Measurements from ENCODE around the gene CACNA2D2.

Gene CACNA2D2

DNA sequence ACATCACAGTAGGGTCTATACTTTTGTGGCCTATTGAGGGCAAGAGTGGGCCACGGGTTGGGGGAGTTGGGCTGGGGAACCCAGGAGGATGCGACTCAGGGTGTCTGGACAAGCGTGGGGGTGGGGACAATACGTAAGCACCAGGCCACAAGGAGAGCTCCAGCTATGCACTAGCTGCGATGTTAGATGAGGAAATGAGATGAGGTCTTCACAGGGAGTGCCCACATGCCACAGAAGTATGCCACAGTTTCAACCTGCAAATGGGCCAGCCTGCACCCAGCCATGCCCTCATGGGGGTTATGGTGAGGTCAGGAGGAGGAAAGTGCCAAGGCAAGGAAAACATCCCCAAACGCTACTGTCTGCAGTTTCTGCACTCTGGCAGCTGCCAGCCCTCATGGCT lies 30.5 kb downstream of the CACNA2D2 start:
- H3K4me3 ChIP-seq (ENCODE audit: low read depth, low read length, poor library complexity, severe bottlenecking), result no peak overlapping the region
- H3K9me3 ChIP-seq (ENCODE audit: low read length), result no peaks in the 10 kb centered on the region
- H3K27me3 ChIP-seq (ENCODE audit: insufficient read depth, low read length), result no peaks in the 10 kb centered on the region
- H3F3A ChIP-seq (ENCODE audit: insufficient read depth, low read length), result no peaks in the 10 kb centered on the region
- no peak overlapping the region for H3K9ac ChIP-seq (ENCODE audit: low read length)
- no peaks in the 10 kb centered on the region for H3K9me2 ChIP-seq (ENCODE audit: low read depth, low read length)
- no peak overlapping the region for H2AFZ ChIP-seq (ENCODE audit: low read length)
- H3K27ac ChIP-seq (ENCODE audit: low read depth, low read length, poor library complexity, severe bottlenecking), result no peak overlapping the region
- no peak for TF ChIP-seq EZH2 (IDR thresholded peaks at IDR 0.05; ENCODE audit: borderline replicate concordance, low read length)
- TF ChIP-seq, protein P1, sequence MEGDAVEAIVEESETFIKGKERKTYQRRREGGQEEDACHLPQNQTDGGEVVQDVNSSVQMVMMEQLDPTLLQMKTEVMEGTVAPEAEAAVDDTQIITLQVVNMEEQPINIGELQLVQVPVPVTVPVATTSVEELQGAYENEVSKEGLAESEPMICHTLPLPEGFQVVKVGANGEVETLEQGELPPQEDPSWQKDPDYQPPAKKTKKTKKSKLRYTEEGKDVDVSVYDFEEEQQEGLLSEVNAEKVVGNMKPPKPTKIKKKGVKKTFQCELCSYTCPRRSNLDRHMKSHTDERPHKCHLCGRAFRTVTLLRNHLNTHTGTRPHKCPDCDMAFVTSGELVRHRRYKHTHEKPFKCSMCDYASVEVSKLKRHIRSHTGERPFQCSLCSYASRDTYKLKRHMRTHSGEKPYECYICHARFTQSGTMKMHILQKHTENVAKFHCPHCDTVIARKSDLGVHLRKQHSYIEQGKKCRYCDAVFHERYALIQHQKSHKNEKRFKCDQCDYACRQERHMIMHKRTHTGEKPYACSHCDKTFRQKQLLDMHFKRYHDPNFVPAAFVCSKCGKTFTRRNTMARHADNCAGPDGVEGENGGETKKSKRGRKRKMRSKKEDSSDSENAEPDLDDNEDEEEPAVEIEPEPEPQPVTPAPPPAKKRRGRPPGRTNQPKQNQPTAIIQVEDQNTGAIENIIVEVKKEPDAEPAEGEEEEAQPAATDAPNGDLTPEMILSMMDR (IDR thresholded peaks at IDR 0.05; ENCODE audit: low read length), result no peak
- no peaks in the 10 kb centered on the region for H3K36me3 ChIP-seq (ENCODE audit: insufficient read depth, low read length)
- no peaks in the 10 kb centered on the region for H3K79me2 ChIP-seq (ENCODE audit: insufficient read depth, low read length)
- H3K4me2 ChIP-seq (ENCODE audit: low read length), result no peak overlapping the region
- no peaks in the 10 kb centered on the region for H4K20me1 ChIP-seq (ENCODE audit: insufficient read depth, low read length)
- no peaks in the 10 kb centered on the region for H3K4me1 ChIP-seq (ENCODE audit: insufficient read depth, low read length, severe bottlenecking)

DNA sequence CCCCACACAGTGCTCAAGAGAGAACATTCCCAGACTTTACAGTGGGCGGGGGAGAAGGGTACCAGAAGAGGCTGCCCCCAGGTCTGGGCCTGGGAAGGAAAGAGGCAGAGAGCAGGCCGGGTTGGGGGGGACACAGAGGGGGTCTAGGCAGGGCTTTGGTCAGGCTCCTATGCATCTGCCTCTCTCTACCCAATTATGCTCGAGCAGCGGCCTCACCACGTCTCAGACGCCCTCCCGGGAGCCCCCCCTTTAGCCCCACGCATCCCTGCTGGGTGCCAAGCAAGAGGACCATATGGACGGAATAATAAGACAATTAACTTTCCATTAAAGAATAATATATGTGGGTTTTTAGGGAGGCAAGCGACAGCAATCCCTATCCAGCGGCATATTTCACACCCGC lies 32.8 kb downstream of the CACNA2D2 start:
- 0 out of 2 replicates have a peak, but pooled peaks cover 5% of the 10 kb centered on the region for H3K27me3 ChIP-seq (ENCODE audit: insufficient read depth, low read length)

DNA sequence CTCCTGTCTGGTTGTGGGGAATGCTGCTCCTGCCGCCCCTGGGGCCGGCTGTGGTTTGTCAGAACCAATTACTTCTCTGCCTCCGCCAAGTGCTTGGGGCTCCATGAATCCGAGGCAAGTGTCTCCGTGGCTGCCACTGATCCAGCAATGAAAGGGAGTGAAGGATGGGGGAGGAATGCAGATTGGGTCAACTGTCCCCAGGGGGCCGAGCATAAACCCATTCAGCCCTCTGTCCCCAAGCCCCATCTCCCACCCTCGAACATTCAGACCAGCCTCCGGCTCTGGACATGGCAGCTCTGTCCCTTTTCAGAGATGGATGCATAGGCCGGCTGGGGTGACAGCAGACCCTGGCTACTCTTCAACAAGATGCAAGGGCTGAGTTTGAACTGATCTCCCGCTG lies 35.5 kb downstream of the CACNA2D2 start:
- Histone ChIP-seq H3F3A (ENCODE audit: insufficient read depth, low read length) (no peaks in the 10 kb centered on the region), H3K4me2 (ENCODE audit: low read length) (no peak overlapping the region), H3K9me2 (ENCODE audit: low read depth, low read length) (no peaks in the 10 kb centered on the region), H3K9ac (ENCODE audit: low read length) (no peak overlapping the region), H3K36me3 (ENCODE audit: insufficient read depth, low read length) (no peaks in the 10 kb centered on the region), H3K9me3 (ENCODE audit: low read length) (no peaks in the 10 kb centered on the region), H3K27ac (ENCODE audit: low read depth, low read length, poor library complexity, severe bottlenecking) (no peak overlapping the region), H3K4me1 (ENCODE audit: insufficient read depth, low read length, severe bottlenecking) (no peaks in the 10 kb centered on the region), H4K20me1 (ENCODE audit: insufficient read depth, low read length) (no peaks in the 10 kb centered on the region), H2AFZ (ENCODE audit: low read length) (no peak overlapping the region), H3K4me3 (ENCODE audit: low read depth, low read length, poor library complexity, severe bottlenecking) (no peak overlapping the region), H3K79me2 (ENCODE audit: insufficient read depth, low read length) (no peaks in the 10 kb centered on the region), H3K27me3 (ENCODE audit: insufficient read depth, low read length) (0 out of 2 replicates have a peak, but pooled peaks cover 5% of the 10 kb centered on the region)
- no peak for TF ChIP-seq EZH2 (IDR thresholded peaks at IDR 0.05; ENCODE audit: borderline replicate concordance, low read length)
- TF ChIP-seq, protein P1 (IDR thresholded peaks at IDR 0.05; ENCODE audit: low read length), result no peak

More for the DNA sequence above, 32.8 kb downstream of the CACNA2D2 start:
- no peaks in the 10 kb centered on the region for H3K79me2 ChIP-seq (ENCODE audit: insufficient read depth, low read length)
- no peaks in the 10 kb centered on the region for H4K20me1 ChIP-seq (ENCODE audit: insufficient read depth, low read length)
- H3K9me2 ChIP-seq (ENCODE audit: low read depth, low read length), result no peaks in the 10 kb centered on the region
- no peaks in the 10 kb centered on the region for H3K9me3 ChIP-seq (ENCODE audit: low read length)
- no peaks in the 10 kb centered on the region for H3K4me1 ChIP-seq (ENCODE audit: insufficient read depth, low read length, severe bottlenecking)
- H3K4me2 ChIP-seq (ENCODE audit: low read length), result no peak overlapping the region
- TF ChIP-seq, protein P1 (IDR thresholded peaks at IDR 0.05; ENCODE audit: low read length), result no peak
- no peak for TF ChIP-seq EZH2 (IDR thresholded peaks at IDR 0.05; ENCODE audit: borderline replicate concordance, low read length)
- no peak overlapping the region for H3K4me3 ChIP-seq (ENCODE audit: low read depth, low read length, poor library complexity, severe bottlenecking)
- no peak overlapping the region for H2AFZ ChIP-seq (ENCODE audit: low read length)
- H3K27ac ChIP-seq (ENCODE audit: low read depth, low read length, poor library complexity, severe bottlenecking), result no peak overlapping the region
- H3K36me3 ChIP-seq (ENCODE audit: insufficient read depth, low read length), result no peaks in the 10 kb centered on the region
- no peak overlapping the region for H3K9ac ChIP-seq (ENCODE audit: low read length)
- no peaks in the 10 kb centered on the region for H3F3A ChIP-seq (ENCODE audit: insufficient read depth, low read length)

Measured in OCI-LY1 (cell line).